Vein endothelial cell (primary cell): ENCODE data around the gene GNL2. TPM values are rescaled to one million over a fixed set of nuclear protein-coding genes. Genes with fewer than 3 reads are reported as not detected.

Experiments
- small RNA-seq: library from RNA; depleted of rRNA; stranded (forward); fragments of <200 nt; gene quantifications from one replicate; pipeline ENCODE3, GENCODE V24; 2012
- total RNA-seq: library from RNA; depleted of rRNA; stranded (reverse); fragments of >200 nt; gene quantifications from 2 replicates; pipeline ENCODE4 v1.2.3, GENCODE V29; 2012

The GNL2 gene
- 61.4 and 68.1 TPM in 2 replicates for total RNA-seq

GRCh38 chr1:37595440-37596181, at the start of gene GNL2:
Gene GNL2 (minus strand): TSS chr1:37595937. CDS start chr1:37595822, 115 bp downstream.

GRCh38 chr1:37634244-37634991, 38.7 kb upstream of the GNL2 start, which contains the start of gene RSPO1:
Gene RSPO1 (minus strand): TSS chr1:37634892. CDS start chr1:37629661, 5,231 bp downstream.

DNA sequence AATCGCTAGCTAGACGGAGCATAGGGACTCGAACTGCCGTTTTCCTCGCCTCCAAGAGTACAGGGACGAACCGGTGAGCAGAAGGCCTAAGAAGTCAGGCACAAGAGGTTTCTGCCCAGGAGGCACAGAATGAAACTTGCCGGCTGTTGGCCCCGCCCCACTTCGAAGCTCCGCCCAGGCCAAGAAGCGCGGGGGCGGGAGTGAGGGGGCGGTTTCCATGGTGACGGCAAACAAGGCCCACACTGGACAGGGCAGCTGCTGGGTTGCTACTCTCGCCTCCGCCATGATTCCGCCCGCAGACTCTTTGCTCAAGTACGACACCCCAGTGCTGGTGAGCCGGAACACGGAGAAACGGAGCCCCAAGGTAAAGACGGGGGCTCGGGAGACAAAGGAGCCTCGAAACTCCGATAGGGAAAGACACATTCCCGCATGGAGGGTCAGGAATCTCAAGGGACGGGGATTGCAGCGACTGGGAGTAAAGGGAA, 39.0 kb downstream of the GNL2 start, which contains the start of gene DNALI1:
Gene DNALI1, plus strand, starts transcription at position 229 of the 485 bp plus-strand sequence. Its CDS starts 55 bp downstream, at position 284.

DNA sequence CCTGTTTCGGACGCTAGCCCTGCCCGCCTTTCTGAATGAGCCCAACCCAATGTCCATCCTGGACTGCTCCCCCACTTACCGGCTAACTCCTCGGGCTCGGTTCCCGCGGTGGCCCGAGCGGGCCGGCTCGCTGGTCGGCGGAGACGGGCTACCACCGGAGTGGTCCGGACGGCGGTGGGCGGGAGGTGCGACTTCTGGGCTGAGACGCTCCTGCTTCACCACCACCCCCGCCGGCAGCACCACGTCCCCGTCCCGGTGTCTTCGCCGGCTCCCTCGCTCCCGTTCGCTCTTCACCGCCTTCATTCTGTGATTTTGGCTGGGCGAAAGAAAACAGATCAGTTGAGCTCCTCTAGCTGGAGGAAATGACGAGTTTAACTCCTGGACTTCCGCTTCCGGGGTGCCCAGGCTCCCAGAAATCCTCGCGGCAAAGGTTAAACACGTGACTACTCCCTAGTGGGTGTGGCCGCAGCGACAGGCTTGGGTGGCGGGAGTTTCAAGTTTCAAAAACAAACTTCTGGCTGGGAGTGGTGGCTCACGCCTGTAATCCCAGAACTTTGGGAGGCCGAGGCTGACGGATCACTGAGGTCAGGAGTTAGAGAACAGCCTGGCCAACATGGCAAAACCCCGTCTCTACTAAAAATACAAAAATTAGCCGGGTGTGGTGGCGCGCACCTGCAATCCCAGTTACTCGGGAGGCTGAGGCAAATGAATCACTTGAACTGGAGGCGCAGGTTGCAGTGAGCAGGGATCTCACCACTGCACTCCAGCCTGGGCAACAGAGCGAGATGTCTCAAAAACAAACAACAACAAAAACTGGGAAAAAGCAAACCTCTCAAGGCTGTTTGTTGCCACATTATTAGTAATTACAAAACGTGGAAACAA, 41.6 kb downstream of the GNL2 start, which contains the start of gene SNIP1:
Gene SNIP1, minus strand, starts transcription at position 367 of the 882 bp plus-strand sequence. Its CDS starts 64 bp downstream, at position 303.

Small RNA genes within 50 kb of the gene (small RNA-seq; reads per million reads assigned to genes)
- not detected for gene AL034379.1

Other genes with a start within 250 kb of the GNL2 start
- gene ZC3H12A, start 121.4 kb downstream of the GNL2 start, total RNA-seq = 5.6 and 7.3 TPM in 2 replicates
- 57.8 and 74.2 TPM in 2 replicates for gene MEAF6, start 81.2 kb downstream of the GNL2 start, total RNA-seq
- 13.7 and 17.0 TPM in 2 replicates for gene SNIP1, start 41.6 kb downstream of the GNL2 start, total RNA-seq
- 1.5 and 2.3 TPM in 2 replicates for gene DNALI1, start 39.0 kb downstream of the GNL2 start, total RNA-seq
- gene RSPO1, start 39.0 kb upstream of the GNL2 start, total RNA-seq = not detected in 2 replicates
- 8.8 and 18.6 TPM in 2 replicates for gene CDCA8, start 96.6 kb upstream of the GNL2 start, total RNA-seq
- not detected in 2 replicates for gene EPHA10, start 169.2 kb upstream of the GNL2 start, total RNA-seq
- gene MANEAL, start 197.9 kb upstream of the GNL2 start, total RNA-seq = 1.3 and 2.0 TPM in 2 replicates
- gene C1orf122, start 211.9 kb upstream of the GNL2 start, total RNA-seq = 14.4 and 23.5 TPM in 2 replicates
- 18.9 and 21.5 TPM in 2 replicates for gene YRDC, start 212.3 kb upstream of the GNL2 start, total RNA-seq